HG02571 (cell line): ENCODE measurements around the gene LHX4.

Experiments
- ATAC-seq: cut with Tn5 transposase; IDR thresholded peaks from one replicate; pipeline ENCODE4 v1.9.1; 2021; ENCODE audit warnings: mild to moderate bottlenecking, moderate library complexity; ENCODE audit not compliant: unreplicated experiment

Gene LHX4

GRCh38 chr1:180224902-180225301 is 5.2 kb upstream of the LHX4 start:
- no peak for ATAC-seq

- no peak for ATAC-seq
Measured at GRCh38 chr1:180225403-180225802, 4.7 kb upstream of the LHX4 start.

- ATAC-seq, result no peak
Measured at GRCh38 chr1:180227861-180228647, 2.0 kb upstream of the LHX4 start.

- no peak for ATAC-seq
Measured at GRCh38 chr1:180228648-180229482, 1.2 kb upstream of the LHX4 start.

GRCh38 chr1:180230416-180230790 is 339 bp downstream of the LHX4 start:
- ATAC-seq, result no peak

- no peak for ATAC-seq
Measured at GRCh38 chr1:180230791-180231505, 884 bp downstream of the LHX4 start.

- no peak for ATAC-seq
Measured at GRCh38 chr1:180231506-180231921, 1.4 kb downstream of the LHX4 start.

- no peak for ATAC-seq
Measured at GRCh38 chr1:180231936-180232335, 1.9 kb downstream of the LHX4 start.

GRCh38 chr1:180232521-180233043 is 2.5 kb downstream of the LHX4 start:
- ATAC-seq, result no peak

GRCh38 chr1:180233191-180234011 is 3.3 kb downstream of the LHX4 start:
- no peak for ATAC-seq

- ATAC-seq, result no peak
Measured at GRCh38 chr1:180234369-180235076, 4.5 kb downstream of the LHX4 start.

GRCh38 chr1:180235077-180235501 is 5.0 kb downstream of the LHX4 start:
- ATAC-seq, result no peak

- ATAC-seq, result no peak
Measured at GRCh38 chr1:180235502-180236239, 5.6 kb downstream of the LHX4 start.

GRCh38 chr1:180236698-180237509 is 6.8 kb downstream of the LHX4 start:
- ATAC-seq, result no peak

- ATAC-seq, result no peak
Measured at GRCh38 chr1:180237869-180238476, 7.9 kb downstream of the LHX4 start.

GRCh38 chr1:180238675-180239074 is 8.6 kb downstream of the LHX4 start:
- no peak for ATAC-seq

GRCh38 chr1:180239145-180240096 is 9.4 kb downstream of the LHX4 start:
- ATAC-seq, result no peak
